ENCODE results near the gene TMEM183A.
A peak's percentile ranks its signal among the peaks of the same experiment; 100 is the strongest.

TMEM183A gene

DNA sequence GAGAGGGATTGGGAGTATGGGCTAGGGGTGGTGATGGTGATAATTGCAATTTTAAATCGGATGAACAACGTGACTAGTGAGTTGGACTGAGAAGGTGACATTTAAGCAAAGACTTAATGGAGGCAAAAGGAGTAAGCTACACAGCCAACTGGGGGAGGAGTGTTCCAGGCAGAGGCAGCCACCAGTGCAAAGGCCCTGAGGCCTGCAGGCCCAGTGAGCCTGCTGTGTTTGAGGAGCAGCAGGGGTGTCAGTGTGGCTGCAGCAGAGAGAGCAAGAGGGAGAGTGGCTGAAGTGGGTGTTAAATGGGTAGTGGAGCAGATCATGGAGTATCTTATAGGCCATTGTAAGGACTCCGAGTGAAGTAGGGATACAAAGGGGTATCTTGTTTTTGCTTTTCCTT lies 59.8 kb downstream of the TMEM183A start:
- no peak overlapping the region for H3K4me3 ChIP-seq (replicated peaks; ENCODE audit: low read depth, low read length)
- TF ChIP-seq, protein P1, sequence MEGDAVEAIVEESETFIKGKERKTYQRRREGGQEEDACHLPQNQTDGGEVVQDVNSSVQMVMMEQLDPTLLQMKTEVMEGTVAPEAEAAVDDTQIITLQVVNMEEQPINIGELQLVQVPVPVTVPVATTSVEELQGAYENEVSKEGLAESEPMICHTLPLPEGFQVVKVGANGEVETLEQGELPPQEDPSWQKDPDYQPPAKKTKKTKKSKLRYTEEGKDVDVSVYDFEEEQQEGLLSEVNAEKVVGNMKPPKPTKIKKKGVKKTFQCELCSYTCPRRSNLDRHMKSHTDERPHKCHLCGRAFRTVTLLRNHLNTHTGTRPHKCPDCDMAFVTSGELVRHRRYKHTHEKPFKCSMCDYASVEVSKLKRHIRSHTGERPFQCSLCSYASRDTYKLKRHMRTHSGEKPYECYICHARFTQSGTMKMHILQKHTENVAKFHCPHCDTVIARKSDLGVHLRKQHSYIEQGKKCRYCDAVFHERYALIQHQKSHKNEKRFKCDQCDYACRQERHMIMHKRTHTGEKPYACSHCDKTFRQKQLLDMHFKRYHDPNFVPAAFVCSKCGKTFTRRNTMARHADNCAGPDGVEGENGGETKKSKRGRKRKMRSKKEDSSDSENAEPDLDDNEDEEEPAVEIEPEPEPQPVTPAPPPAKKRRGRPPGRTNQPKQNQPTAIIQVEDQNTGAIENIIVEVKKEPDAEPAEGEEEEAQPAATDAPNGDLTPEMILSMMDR (IDR thresholded peaks at IDR 0.05; ENCODE audit: low read length, missing control alignments): no peak
- DNase-seq (ENCODE audit: low read depth): no peak

DNA sequence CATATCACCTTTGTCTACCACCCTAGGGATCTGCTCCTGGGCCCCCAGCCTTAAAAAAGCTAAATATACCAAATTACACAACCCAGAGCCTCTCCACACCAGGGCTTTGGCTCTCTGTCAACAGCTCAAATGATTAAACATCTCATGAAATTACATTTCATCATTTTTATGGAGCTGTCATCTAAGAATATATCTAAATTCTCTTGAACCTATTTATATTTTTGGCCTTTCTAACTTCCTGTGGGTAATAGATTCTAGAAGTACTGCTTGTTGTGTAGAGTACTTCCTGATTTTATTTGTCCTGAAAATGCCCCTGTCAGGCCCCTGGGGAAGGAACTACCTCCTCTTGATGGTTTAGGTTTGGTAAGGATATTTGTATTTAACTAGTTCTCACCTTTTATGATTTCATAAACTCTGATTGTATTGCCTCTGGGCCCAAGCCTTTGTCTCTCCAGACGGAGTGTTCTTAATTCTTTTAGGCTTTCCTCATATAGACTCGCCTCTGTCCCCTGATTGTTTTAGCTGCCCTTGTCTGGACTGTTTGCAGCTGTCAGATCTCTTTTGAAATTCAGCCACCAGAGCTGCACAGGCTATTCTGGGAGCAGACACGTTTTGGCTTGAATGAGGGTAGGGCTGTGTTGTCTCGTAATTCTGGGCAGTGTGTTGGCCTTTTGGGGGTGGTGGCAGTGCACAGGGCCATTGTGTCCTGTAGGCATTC lies 62.0 kb downstream of the TMEM183A start:
- H3K4me3 ChIP-seq (replicated peaks; ENCODE audit: low read depth, low read length): no peak overlapping the region
- DNase-seq (ENCODE audit: low read depth): peak; percentile 28
- TF ChIP-seq, protein P1 (IDR thresholded peaks at IDR 0.05; ENCODE audit: low read length, missing control alignments): no peak

DNA sequence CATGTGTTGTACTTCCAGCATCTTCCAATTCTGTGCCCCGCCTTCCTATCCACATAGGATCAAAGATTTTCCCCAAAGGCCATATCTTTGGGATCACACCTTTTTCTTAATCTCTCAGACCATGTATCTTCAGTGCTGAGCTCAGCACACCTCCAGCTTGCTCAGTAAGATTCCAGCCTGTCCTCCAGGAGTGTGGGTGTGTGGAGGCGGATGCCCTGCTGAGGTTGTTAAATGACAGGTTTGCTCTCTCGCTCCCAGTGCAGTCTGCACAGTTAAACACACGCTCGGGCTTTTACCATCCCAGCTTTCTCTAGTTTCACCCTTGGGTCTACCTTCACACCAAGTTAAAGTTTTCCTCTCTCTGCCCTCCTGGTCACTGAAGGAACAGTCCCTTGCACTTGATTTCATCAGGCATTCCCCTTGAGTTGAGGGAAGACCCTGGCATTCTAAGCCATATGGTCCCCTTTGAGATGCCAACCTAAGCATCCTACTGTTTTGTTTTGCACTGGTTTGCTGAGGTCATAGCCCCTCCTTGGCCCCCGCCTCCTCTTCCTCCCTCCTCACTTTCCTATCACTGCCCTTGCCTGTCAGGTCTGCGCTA lies 64.9 kb downstream of the TMEM183A start:
- H3K4me3 ChIP-seq (replicated peaks; ENCODE audit: low read depth, low read length): no peak overlapping the region
- DNase-seq (ENCODE audit: low read depth): no peak
- TF ChIP-seq, protein P1 (IDR thresholded peaks at IDR 0.05; ENCODE audit: low read length, missing control alignments): no peak

DNA sequence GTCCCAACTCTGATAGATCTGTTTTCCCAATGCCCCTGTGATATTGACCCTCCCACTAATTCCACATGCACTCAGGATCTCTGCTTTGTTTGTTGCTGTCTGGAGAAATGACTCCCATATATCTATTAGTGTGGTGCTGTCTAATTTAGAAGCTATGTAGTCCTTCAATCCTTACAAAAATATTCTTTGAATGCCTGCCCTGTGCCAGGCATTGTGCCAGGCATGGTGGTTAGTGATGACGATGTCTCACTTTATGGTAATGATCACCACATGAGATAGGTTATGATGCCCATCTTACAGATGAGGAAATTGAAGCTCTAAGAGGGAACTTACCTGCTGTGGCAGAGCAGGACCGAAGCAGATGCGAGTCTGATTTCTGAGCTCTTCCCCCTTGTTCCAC lies 65.7 kb downstream of the TMEM183A start:
- no peak overlapping the region for H3K4me3 ChIP-seq (replicated peaks; ENCODE audit: low read depth, low read length)
- TF ChIP-seq, protein P1 (IDR thresholded peaks at IDR 0.05; ENCODE audit: low read length, missing control alignments): no peak
- DNase-seq (ENCODE audit: low read depth): no peak

DNA sequence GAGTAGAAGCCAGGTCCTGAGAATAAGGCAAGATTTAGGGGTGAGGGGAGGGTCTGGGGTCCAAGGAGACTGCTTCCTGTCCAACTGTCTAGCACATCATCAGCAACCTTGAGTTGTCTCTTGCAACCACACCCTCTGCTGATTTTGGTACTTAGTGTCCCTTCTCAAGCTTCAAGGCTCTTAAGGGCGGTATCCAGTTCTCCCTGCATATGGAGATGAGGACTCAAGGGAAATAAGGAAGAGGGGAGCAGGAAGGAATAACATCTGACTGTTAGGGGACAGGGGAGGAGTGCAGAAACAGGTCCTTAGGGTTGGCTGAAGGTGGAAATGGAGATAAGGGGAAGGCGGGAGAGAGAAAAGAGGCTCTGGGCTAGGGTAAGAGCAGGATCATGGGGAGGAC lies 66.3 kb downstream of the TMEM183A start:
- TF ChIP-seq, protein P1 (IDR thresholded peaks at IDR 0.05; ENCODE audit: low read length, missing control alignments): no peak
- no peak for DNase-seq (ENCODE audit: low read depth)

More for the DNA sequence above, 66.3 kb downstream of the TMEM183A start:
- H3K4me3 ChIP-seq (replicated peaks; ENCODE audit: low read depth, low read length): no peak overlapping the region
